ENCODE results near the gene RAMACL. TPM values are rescaled to one million over a fixed set of nuclear protein-coding genes. Genes with fewer than 3 reads are reported as not detected.

RAMACL gene
- total RNA-seq, 1 donor = 2.4 TPM

GRCh38 chr6:166623318-166623717 lies 36.8 kb upstream of the RAMACL start:
- no peak for DNase-seq (ENCODE audit: low read depth)
- H3K4me3 ChIP-seq (ENCODE audit: low read depth, low read length) = no peak overlapping the region
- TF ChIP-seq CTCF (IDR thresholded peaks at IDR 0.05; ENCODE audit: insufficient read depth, low read length) = no peak

GRCh38 chr6:166621114-166621540 lies 34.6 kb upstream of the RAMACL start:
- no peak for DNase-seq (ENCODE audit: low read depth)
- no peak overlapping the region for H3K4me3 ChIP-seq (ENCODE audit: low read depth, low read length)
- no peak for TF ChIP-seq CTCF (IDR thresholded peaks at IDR 0.05; ENCODE audit: insufficient read depth, low read length)

- peak overlapping the region; percentile 19 for H3K4me3 ChIP-seq (ENCODE audit: low read depth, low read length)
- no peak for DNase-seq (ENCODE audit: low read depth)
- no peak for TF ChIP-seq CTCF (IDR thresholded peaks at IDR 0.05; ENCODE audit: insufficient read depth, low read length)
Observed at GRCh38 chr6:166620478-166621113, 34.1 kb upstream of the RAMACL start.

- no peak overlapping the region for H3K4me3 ChIP-seq (ENCODE audit: low read depth, low read length)
- TF ChIP-seq CTCF (IDR thresholded peaks at IDR 0.05; ENCODE audit: insufficient read depth, low read length) = no peak
- peak; percentile 100 for DNase-seq (ENCODE audit: low read depth)
Observed at GRCh38 chr6:166619912-166620311, 33.4 kb upstream of the RAMACL start.

- TF ChIP-seq CTCF (IDR thresholded peaks at IDR 0.05; ENCODE audit: insufficient read depth, low read length) = no peak
- peak; percentile 72 for DNase-seq (ENCODE audit: low read depth)
- H3K4me3 ChIP-seq (ENCODE audit: low read depth, low read length) = no peak overlapping the region
Observed at GRCh38 chr6:166618866-166619761, 32.6 kb upstream of the RAMACL start.

GRCh38 chr6:166618251-166618650 lies 31.8 kb upstream of the RAMACL start:
- H3K4me3 ChIP-seq (ENCODE audit: low read depth, low read length) = no peak overlapping the region
- no peak for DNase-seq (ENCODE audit: low read depth)
- no peak for TF ChIP-seq CTCF (IDR thresholded peaks at IDR 0.05; ENCODE audit: insufficient read depth, low read length)

Measured in fibroblast of the aortic adventitia (primary cell).